ENCODE data around the gene ZNF672. TPM values are rescaled to one million over a fixed set of nuclear protein-coding genes. Genes with fewer than 3 reads are reported as not detected.

Gene ZNF672
- total and polyA plus RNA-seq, 2 of the 13 experiments (the other 11 are each of a cell fraction or from before 2014, with no cell fraction given): 17.2 to 22.9 TPM

DNA sequence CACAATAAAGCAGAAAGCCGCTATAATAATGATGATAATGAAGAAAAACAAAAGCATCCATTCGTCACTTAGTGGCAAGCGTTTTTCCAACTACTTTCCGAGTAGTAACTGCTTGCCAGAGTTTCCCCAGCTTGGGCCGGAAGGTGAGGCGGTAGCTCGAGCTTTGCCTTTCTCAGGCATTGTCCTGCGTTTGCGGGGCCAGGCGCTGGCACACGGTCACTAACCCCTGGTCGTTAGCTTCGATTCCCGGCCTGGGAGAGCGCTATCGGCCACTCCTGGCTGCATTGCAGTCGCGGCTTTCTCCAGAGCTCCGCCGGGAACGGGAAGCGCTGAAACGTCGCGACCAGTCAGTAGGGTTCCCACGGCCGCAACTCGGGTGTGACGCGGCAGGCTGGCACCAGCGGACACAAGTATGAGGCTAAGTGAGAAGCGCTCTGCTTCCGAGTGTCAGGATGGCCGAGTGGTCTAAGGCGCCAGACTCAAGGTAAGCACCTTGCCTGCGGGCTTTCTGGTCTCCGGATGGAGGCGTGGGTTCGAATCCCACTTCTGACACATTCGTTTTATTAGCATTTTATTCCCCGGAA is 35.5 kb downstream of the ZNF672 start (continued):
- TF ChIP-seq ZNF552 (CRISPR knock-in tag; IDR thresholded peaks at IDR 0.05; ENCODE audit: borderline replicate concordance) (peak; percentile 62; the same call in 1 of the 2 replicates), KLF16 (CRISPR knock-in tag; IDR thresholded peaks at IDR 0.05) (no peak), IRF9 (CRISPR knock-in tag; IDR thresholded peaks at IDR 0.05; ENCODE audit: borderline replicate concordance) (no peak), ARID3A (IDR thresholded peaks at IDR 0.05; ENCODE audit: low read depth, low read length) (no peak), ZNF282 (IDR thresholded peaks at IDR 0.05; ENCODE audit: partially characterized antibody) (no peak), ZNF234 (CRISPR knock-in tag; conservative IDR thresholded peaks at IDR 0.05) (no peak; the same call in 1 of the 2 replicates), ZKSCAN8 (CRISPR knock-in tag; IDR thresholded peaks at IDR 0.05; ENCODE audit: borderline replicate concordance) (no peak), ZBTB40 (IDR thresholded peaks at IDR 0.05) (no peak), ZBTB40 (CRISPR knock-in tag; IDR thresholded peaks at IDR 0.05) (no peak; the same call in 1 of the 2 replicates), NAIF1 (CRISPR knock-in tag; IDR thresholded peaks at IDR 0.05; ENCODE audit: borderline replicate concordance) (peak; percentile 46; the same call in 1 of the 2 replicates), ZNF34 (CRISPR knock-in tag; IDR thresholded peaks at IDR 0.05; ENCODE audit: borderline replicate concordance) (no peak), ELF1 (CRISPR knock-in tag; IDR thresholded peaks at IDR 0.05) (peak; percentile 77)

All from HepG2 (cell line).